Measurements from ENCODE around the gene POP4.

Gene POP4

GRCh38 chr19:29577649-29577963 is 28.5 kb upstream of the POP4 start:
- TF ChIP-seq CTCF (conservative IDR thresholded peaks at IDR 0.05; ENCODE audit: low read length): no peak
- H3K4me3 ChIP-seq (ENCODE audit: low read length): no peak overlapping the region
- no peak for DNase-seq (ENCODE audit: low read depth)

GRCh38 chr19:29578349-29578748 is 27.7 kb upstream of the POP4 start:
- H3K4me3 ChIP-seq (ENCODE audit: low read length): no peak overlapping the region
- no peak for TF ChIP-seq CTCF (conservative IDR thresholded peaks at IDR 0.05; ENCODE audit: low read length)
- no peak for DNase-seq (ENCODE audit: low read depth)

GRCh38 chr19:29579308-29579910 is 26.7 kb upstream of the POP4 start:
- no peak overlapping the region for H3K4me3 ChIP-seq (ENCODE audit: low read length)
- TF ChIP-seq CTCF (conservative IDR thresholded peaks at IDR 0.05; ENCODE audit: low read length): no peak
- no peak for DNase-seq (ENCODE audit: low read depth)

- H3K4me3 ChIP-seq (ENCODE audit: low read length): no peak overlapping the region
- no peak for DNase-seq (ENCODE audit: low read depth)
- TF ChIP-seq CTCF (conservative IDR thresholded peaks at IDR 0.05; ENCODE audit: low read length): no peak
These were observed 24.7 kb upstream of the POP4 start for GRCh38 chr19:29581398-29581797.

GRCh38 chr19:29583196-29583999 is 22.7 kb upstream of the POP4 start:
- no peak overlapping the region for H3K4me3 ChIP-seq (ENCODE audit: low read length)
- TF ChIP-seq CTCF (conservative IDR thresholded peaks at IDR 0.05; ENCODE audit: low read length): no peak
- peak; percentile 13 for DNase-seq (ENCODE audit: low read depth)

- DNase-seq (ENCODE audit: low read depth): peak; percentile 7
- no peak overlapping the region for H3K4me3 ChIP-seq (ENCODE audit: low read length)
- TF ChIP-seq CTCF (conservative IDR thresholded peaks at IDR 0.05; ENCODE audit: low read length): no peak
These were observed 19.7 kb upstream of the POP4 start for GRCh38 chr19:29586401-29586800.

- no peak for DNase-seq (ENCODE audit: low read depth)
- no peak overlapping the region for H3K4me3 ChIP-seq (ENCODE audit: low read length)
- TF ChIP-seq CTCF (conservative IDR thresholded peaks at IDR 0.05; ENCODE audit: low read length): no peak
These were observed 19.0 kb upstream of the POP4 start for GRCh38 chr19:29587059-29587458.

All from AG10803 (cell line).